Testis (tissue), 2 donors: Measurements from ENCODE around the gene CD58.

ENCODE experiments used
- POLR2A ChIP-seq: fragments of 450-650 bp; IDR thresholded peaks from one replicate; pipeline ENCODE4 v1.6.1; 2017; ENCODE audit warnings: antibody characterized with exemption, mild to moderate bottlenecking, moderate library complexity
- TF ChIP-seq, protein P1 (sequence below), 3 experiments: fragments of 450-650 bp in 2 of 3; fragments of 200-600 bp in 1 of 3; sonication (generic) in 1 of 3; IDR thresholded peaks; one replicate each; pipeline ENCODE4 v1.5.1; 2016 to 2019; ENCODE audit warnings: antibody characterized with exemption in 3 of 3, mild to moderate bottlenecking in 2 of 3, moderate library complexity in 1 of 3

DNA sequence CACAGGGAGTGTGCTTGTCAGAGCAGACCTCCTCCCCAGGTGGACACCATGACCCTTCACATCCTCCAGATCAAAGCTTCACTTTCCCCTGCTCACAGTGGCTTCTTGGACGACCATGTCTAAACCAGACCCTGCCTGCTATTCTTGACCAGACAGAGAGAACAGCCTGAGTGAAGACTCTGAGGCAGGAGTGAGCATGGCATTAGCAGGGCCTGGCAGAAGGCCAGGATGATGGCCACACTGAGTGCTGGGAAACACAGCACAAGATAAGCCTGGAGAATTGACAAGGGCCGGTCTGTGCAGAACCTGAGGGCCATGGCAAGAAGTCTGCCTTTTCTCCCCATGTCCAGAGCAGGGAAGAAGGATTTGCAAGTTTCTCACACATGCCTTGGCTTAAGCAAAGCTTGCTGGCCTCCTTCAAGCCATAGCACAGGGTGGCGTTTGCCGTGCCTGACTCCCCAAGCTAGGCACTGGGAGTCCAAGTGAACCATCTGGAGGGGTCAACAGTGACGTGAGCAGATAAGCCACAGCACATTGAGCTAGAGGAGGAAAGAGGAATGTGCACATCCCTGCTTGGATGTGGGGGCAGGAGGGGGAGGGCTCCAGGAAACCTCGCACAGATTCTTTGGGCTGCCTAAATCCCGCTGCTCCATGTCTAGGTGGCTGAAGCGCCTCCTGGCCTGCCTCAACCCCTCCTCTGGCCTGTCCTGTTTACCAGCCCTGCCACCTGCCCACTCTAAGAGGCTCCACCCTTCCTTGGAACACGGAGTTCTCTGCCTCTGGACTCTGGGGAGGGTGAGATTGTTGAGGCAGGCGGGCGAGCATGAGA, 87.1 kb downstream of the CD58 start:
- TF ChIP-seq, protein P1, sequence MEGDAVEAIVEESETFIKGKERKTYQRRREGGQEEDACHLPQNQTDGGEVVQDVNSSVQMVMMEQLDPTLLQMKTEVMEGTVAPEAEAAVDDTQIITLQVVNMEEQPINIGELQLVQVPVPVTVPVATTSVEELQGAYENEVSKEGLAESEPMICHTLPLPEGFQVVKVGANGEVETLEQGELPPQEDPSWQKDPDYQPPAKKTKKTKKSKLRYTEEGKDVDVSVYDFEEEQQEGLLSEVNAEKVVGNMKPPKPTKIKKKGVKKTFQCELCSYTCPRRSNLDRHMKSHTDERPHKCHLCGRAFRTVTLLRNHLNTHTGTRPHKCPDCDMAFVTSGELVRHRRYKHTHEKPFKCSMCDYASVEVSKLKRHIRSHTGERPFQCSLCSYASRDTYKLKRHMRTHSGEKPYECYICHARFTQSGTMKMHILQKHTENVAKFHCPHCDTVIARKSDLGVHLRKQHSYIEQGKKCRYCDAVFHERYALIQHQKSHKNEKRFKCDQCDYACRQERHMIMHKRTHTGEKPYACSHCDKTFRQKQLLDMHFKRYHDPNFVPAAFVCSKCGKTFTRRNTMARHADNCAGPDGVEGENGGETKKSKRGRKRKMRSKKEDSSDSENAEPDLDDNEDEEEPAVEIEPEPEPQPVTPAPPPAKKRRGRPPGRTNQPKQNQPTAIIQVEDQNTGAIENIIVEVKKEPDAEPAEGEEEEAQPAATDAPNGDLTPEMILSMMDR (IDR thresholded peaks at IDR 0.05) = no peak
- no peak for TF ChIP-seq POLR2A
